Measurements from ENCODE around the gene CLDN20.
"Not testable (repeated sequence)": the region's sequence is repeated elsewhere in the genome, so short reads cannot be mapped to it uniquely, and the experiment has no call there.

Gene CLDN20, protein sequence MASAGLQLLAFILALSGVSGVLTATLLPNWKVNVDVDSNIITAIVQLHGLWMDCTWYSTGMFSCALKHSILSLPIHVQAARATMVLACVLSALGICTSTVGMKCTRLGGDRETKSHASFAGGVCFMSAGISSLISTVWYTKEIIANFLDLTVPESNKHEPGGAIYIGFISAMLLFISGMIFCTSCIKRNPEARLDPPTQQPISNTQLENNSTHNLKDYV

DNA sequence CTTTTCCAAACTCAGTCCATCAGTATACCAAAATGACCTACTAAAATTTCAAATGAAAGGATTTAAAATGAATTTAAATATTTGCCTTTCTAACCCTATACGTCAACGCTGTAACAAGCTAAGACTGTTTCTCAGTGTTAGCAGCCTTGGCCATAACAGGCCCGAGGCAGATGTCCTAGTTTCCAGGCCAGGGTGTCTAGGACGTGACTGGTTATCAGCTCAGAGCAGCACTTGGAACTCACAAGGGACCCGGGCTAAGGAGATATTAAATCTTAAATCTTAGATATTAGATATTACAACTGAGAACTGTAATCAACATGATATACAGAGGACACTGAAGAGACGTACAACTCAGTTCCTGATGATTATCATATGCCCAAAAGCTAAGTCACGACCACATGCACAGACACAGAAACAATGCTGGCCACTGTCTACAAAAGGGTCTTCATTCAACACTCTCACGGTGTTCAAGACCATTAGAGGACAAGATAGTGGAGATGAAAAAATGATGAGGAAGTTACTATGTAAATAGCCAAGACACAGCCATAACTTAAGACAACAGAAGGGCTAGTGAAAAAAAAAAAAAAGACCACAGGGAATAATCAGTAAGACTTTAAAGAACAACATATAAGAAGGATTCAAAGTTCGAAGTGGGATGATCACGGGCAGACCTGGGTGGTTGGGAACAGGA is at the start of gene CLDN20:
Gene CLDN20 (plus strand): TSS at position 641 of the 691 bp plus-strand sequence. CDS start 11,707 bp downstream, outside the sequence.
- no peak for DNase-seq

DNA sequence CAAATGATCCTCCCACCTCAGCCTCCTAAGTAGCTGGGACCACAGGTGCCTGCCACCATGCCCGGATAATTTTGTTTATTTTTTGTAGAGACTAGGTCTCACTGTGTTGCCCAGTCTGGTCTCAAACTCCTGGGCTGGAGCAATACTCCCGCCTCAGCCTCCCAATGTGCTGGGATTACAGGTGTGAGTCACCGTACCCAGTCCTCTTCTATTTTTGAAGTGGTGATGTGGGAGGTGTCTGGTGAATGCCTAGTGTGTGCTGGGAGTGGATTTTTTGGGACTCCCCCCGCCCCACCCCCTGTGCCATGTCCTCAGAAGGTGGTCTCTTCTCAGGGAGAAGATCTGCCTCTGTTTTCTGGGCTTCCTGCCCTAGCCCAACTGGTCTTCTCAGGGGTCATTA is 47.9 kb upstream of the CLDN20 start:
- no peak for DNase-seq

DNA sequence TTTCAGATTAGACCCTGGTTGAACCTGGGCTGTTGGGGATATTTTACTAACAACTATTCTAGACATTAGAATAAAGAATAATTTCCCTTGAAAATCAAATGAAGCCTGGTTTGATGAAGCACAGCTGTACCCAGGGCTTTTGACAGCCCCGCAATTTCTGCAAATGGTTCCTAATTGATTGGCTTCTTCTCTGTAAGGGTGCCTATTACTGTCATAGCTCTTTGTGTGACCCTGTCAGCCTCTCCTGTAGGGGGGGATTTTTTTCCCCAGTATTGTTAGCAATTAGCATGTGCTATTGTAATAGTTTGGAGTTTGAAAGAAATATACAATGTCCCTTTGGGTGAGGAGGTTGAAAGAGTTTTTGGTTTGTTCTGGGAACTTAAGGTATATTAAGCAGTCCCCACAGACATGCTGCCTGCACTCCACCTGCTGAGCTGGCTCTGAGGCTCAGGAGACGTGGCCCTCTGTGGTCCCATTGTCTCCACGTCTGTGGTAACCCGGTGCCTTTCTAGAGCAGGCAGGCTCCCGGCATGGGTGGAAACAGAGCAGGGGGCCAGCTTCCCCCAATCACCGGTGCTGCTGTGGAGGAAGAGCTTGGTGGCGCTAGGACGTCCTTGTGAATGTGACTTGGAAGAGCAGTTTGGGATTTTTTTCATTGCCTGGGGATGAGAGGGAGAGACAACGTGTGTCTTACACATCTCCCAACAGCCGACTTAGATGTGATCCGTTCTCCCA is 47.3 kb upstream of the CLDN20 start:
- DNase-seq = no peak

DNA sequence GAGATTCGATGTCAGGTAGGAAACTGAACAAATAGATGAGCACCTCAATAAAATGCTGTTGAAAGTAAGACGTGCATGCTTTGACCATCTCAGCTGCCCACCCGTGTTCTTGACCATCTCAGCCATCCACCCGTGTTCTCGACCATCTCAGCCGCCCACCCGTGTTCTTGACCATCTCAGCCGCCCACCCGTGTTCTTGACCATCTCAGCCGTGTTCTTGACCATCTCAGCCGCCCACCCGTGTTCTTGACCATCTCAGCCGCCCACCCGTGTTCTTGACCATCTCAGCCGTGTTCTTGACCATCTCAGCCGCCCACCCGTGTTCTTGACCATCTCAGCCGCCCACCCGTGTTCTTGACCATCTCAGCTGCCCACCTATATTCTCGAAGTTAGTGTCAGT is 45.1 kb upstream of the CLDN20 start:
- DNase-seq = not testable (repeated sequence)

DNA sequence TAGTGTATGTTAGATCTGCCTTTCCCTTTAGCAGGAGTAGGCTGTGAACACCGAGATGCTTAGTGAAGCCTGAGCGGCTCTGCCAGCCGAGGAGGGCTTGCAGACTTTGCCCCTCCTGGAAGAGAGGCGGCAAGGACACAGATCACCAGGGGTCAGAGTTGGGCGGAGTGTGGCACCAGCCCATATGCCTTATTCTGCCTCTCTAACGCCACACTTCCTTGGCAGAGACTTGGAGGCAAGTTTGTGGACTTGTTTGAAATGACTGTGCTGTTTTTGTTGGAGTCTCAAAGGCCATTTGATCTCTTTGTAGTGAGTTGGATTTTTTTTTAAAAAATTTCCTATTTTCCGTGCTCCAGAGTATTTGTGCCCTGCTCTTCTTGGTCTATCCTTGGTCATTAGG is 44.5 kb upstream of the CLDN20 start:
- DNase-seq = no peak

DNA sequence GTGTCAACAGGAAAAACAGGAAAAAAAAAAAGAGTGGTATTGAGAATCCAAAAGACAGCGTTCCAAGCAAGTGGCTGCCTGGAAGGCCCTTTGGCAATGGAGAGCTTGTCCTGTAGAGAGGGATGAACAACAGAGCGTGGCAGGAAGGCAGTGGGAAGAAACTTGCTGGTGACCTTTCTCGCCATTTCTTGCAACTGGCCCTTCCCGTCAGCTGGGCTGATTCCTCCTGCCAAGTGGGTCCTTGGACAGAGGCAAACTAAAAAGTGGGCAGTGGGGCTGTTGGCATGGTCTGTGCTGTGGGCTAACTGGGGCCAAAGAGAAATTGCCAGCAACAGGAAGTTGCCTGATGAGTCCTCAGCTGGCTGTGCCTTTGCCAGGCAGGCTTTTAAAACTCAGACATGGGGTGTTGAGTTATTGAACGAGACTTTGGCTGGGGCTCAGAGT is 43.9 kb upstream of the CLDN20 start:
- DNase-seq = no peak

DNA sequence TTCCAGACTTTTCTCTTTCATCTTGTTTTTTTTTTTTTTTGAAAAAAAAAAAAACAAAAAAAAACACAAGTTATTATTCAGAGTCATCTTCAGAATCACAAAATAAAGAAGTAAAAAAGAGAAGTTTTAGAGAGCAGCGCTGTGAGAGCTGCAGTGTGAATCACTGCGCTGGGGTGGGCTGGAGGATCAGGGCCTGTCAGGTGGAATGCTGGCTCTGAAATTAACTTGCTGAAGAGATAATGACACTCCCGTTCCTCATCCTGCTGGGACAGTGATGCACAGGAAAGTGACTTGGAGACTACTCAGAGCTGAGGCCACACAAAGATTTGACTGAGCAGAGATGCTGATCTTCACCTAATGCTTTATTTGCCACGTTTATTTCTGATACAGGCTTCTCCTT is 42.7 kb upstream of the CLDN20 start:
- no peak for DNase-seq

DNA sequence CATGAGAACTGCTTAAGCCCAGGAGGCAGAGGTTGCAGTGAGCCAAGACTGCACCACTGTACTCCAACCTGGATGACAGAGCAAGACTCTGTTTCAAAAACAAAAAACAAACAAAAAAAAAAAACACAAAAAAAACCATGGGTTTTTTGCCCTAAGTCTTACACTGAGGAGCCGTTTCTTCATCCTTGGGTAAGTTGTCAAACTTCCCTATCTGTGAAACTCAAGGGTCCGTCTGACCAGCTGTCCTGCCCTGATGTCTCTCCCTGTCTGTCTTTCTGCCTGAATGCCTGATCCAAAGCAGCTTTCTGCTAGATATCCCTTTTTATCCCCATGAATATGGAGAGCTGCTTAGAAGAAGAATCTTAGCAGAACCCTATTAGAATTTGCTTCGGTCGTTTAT is 41.3 kb upstream of the CLDN20 start:
- DNase-seq = no peak

DNA sequence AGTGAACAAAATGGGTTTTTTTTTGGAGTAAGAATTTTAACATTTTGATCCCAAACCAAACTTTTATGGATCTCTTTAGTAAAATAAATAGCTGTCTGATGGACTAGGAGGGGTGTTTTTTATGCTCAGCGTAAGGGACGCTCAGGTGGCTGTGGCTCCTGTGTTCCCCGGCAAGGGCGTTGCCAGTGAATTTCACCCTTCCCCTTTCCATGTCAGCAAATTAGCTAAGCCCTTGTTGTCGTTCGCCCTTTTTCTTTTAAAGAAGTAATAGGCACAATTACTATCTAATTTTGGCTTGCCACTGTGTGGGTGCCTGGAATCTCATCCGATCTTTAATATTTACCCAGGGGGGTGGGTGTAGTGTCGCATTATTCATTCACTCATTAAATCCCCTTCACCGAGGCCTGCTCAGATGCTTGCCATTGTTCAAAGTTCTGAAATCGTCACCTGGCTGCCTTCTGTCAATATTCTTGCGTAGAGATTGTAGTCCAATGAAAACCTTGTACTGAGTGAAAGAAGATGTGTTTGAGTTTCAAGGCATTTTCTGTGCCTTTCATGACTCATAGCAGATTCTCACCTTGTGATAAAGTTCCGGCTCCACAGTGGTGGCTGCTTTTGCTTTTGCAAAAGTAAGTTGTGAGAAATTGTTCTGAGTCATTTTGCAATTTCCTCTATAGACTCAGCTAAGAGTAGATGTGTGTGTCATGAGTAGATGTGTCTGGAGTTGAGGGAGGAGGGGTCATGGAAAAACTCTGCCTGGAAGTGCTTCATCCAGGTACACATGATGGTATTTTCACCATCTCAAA is 40.0 kb upstream of the CLDN20 start:
- DNase-seq = no peak

DNA sequence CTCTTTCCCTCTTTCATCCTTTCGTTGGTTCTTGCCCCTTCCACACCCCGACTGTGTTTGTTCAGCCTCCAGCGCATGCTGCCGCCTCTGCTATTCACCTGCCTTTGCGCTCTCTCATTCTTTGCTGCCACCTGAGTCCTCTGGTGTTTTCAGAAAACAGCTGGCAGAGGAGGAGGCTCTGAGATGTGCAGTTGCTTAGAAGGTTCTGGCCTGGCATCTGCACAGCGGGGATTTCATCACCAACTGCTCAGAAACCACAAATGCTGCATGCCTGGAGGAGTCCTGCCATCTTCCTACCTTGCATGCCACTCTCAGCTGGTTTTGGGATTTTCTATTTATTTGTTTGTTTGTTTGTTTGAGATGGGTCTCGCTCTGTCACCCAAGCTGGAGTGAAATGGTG is 39.2 kb upstream of the CLDN20 start:
- no peak for DNase-seq

DNA sequence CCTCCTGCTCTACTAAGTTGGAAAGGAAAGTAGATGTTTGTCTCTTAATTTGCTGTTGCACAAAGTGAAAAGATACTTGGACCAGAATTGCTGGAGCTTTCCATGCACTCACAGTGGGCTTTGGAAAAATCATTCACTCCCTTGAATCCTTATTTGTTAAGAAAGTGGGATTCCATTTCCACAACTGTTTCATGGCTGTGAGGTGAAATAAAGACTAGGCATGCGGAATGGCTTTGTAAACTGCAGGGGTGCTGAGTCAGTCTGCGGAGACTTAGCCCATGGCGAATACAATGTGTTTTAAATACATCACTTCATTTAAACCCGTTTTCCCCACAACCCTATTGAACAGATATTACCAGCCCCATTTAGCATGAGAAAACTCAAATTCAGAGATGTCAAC is 36.8 kb upstream of the CLDN20 start:
- DNase-seq = no peak

DNA sequence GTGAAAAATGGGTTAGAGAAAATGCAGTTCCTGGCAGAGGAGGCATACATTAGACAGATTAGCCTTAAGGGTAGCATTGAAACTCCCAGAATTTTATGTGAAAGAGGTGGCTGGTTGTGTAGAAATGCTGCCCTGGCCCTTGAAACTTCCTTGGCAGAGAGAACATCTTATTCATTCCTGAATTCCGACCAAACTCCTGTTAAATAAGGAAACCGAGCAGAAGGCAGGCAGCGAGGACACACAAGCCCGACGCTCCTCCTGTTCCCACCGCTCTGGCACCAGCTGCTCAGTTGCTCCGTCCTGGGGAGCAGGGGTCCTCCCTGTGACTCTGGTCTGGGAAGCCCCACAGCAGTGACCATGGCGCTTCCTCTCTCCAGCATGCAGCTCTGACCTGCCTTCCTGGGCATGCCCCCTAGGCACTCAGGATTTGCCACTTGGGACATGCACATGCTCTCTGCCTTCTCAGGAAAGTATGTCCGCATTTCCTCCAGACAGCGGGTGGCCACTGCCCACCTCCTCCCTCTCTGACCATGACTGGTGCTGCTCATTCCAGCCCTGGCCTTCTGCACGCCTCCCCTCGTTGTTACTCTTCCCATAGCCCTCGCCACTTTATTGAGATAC is 35.2 kb upstream of the CLDN20 start:
- DNase-seq = no peak

DNA sequence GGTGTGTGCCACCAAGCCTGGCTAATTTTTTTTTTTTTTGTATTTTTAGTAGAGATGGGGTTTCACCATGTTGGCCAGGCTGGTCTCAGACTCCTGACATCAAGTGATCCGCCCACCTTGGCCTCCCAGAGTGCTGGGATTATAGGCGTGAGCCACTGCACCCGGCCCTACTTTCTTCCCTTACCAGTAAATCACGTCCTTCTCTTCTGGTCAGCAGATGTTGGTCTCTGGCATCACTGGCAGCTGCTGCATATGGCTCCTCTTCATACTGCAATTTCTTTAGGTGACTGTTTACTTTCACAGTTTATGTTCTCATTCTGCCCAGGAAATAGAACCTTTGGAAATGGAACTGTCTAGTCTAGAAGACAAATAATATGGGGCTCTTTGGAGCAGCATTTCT is 32.8 kb upstream of the CLDN20 start:
- not testable (repeated sequence) for DNase-seq

DNA sequence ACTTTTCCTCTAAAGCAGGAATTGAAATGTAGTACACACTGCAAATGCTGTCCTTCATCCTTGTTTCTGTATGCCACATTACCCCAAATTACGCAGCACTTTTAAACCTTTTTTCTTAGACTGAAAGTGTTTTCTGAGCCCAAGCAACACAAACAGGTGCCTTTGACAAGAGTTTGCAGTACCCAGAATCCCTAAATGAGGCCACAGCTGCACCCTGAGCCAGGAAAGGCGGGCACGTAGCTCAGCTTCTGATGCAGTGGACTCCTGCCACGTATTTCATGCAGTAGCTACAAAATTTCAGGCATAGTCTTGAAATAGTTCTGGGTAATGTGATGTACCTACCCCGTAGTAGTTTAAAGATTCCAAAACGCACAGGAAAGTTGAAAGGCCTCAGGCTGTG is 31.0 kb upstream of the CLDN20 start:
- no peak for DNase-seq

DNA sequence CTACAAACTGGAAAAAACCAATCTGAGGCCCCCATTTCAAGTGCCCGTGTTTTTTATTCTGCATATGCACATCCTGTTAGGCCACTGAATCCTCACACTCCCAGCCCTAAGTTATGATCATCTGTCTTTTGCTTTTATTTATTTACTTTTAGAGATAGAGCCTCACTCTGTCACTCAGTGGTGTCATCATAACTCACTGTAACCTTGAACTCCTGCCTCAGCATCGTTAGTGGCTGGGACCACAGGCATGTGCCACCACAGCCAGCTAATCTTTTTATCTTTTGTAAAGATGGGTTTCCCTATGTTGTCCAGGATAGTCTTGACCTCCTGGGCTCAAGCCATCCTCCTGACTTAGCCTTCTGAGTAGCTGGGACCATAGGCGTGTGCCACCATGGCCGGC is 29.6 kb upstream of the CLDN20 start:
- no peak for DNase-seq

DNA sequence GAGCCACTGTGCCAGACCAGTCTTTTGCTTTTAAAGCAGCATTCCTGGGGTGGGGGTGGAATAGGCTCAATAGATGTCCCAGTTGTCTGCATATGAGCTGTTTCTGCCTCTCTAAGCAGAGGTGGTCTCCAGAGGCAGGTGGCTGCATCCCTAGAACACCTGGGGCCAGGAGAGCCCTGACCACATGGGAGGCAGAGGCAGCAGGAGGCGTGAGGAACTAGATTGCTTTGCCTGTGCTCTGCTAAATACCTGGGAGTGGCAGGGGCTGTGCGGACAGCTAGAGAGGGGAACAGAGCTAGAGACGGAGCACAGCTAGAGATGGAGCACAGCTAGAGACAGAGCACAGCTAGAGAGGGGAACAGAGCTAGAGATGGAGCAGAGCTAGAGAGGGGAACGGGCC is 29.1 kb upstream of the CLDN20 start:
- DNase-seq = no peak

DNA sequence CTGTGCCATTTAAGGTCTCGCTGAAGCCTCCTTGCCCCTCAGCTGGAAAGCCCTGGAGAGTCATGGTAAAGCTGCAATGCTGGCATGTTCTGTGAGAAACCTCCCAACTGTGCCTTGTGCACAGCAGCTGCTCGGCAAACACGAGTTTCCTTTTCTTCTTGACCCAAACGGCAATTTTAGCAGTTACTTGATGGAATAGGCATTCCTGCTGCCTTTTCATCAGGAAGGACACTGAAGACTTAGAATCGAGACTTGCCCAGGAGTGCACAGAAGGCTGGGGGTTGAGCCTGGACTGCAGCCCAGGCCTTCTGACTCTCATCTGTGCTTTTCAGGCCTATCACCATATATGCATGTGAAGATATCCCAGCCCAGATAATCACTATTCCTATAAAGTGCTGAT is 28.7 kb upstream of the CLDN20 start:
- no peak for DNase-seq

DNA sequence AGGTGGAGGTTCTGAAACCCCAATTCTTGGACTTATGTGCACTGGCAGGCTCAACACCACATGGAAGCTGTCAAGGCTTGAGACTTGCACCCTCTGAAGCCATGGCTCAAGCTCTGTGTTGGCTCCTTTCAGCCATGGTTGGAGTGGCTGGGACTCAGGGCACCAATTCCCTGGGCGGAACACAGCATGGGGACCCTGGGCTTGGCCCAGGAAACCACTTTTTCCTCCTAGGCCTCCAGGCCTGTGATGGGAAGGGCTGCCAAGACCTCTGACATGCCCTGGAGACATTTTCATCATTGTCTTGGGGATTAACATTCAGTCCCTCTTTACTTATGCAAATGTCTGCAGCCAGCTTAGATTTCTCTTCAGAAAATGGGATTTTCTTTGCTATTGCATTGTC is 26.2 kb upstream of the CLDN20 start:
- DNase-seq = no peak

DNA sequence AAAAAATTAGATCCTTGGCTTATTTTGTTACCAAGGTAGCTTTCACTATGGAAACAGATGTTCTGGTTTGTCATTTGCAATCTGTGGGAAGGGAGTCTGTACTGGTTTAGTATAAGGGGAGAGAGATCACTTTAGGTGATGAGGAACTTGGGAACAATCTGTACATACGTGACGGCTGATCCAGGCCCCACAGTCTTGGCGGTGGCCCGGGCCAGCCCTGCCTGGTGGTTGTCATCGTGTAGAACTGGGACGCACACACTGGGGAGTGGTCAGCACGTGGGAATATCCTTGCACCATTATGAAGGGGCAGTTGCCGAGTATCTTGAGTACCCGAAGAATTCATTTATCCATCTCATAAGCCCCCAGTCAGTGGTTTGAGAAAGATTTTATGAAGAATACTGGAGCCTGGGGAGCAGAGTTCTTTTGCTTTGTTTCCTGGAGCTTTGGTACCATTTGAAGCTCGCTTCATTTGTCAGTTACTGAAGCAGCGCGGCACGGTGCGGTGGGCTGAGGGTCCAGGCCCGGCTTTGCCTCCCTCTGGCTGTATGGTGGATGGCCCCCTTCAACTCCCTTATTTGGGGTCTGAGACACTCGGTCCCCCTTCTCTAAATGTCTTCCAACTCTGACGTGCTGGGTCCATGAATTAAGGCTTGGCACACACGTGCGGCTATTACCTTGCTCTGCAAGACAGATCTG is 22.8 kb upstream of the CLDN20 start:
- DNase-seq = no peak

DNA sequence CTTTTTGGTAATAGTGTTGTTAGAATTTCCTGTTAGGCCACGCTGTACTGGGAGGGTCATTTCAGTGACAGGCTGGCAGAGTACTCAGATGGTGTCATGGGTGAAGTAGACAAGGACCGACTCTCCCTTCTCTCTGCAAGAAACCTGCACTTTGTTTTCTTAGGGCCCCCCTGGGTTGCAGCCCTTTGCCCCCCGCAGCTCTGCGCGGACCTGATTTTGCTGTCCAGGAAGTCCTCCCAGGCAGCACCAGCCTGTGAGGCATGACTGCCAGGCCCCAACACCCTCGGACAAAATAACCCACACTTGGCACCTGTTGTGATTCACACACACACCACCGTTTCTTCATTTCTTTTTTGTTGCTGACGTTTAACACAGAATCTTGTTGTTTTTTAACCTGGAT is 21.8 kb upstream of the CLDN20 start:
- no peak for DNase-seq

DNA sequence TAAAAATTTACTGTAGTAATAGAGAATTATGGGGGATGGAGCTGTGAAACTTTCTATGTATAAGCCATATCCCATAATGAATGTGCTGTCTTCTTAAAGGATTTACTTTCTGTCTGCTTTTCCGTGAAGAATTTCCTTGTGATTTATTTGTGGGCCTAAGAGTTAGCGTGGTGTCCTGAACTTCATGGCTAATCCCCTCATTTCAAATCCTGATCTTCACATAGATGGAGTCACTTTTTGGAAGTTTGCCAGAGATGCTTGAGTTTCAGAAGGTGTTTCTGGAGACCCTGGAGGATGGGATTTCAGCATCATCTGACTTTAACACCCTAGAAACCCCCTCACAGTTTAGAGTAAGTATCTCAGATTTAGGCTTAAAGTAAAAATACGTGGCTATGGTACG is 19.4 kb upstream of the CLDN20 start:
- DNase-seq = no peak

DNA sequence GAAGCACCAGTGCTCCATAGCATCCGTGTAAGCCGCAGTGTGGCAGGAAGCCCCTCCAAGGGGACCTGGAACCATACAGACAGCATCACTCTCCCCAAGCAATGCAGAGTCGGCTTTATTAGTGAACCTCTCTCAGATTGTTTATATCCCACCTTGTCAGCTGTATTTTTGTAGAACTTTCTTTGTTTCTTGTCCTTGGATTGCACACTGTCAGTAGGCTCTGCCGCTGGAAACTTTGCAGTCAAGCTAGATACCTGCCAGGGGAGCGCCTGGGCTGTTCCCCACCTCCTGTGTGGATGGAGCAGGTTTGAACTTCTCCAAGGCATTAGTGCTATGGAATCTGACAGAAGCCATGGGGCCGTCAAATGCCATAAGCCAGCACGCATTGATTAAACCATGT is 18.6 kb upstream of the CLDN20 start:
- DNase-seq = no peak
